AG10803 (cell line): ENCODE results near the gene TIGD4.

ENCODE experiments used
- DNase-seq: peaks from one replicate; pipeline ENCODE4 v3.0.0; 2010; ENCODE audit warnings: low read depth
- H3K4me3 ChIP-seq: 2 replicates; pipeline ENCODE4 v1.5.1; 2011; ENCODE audit warnings: mild to moderate bottlenecking, low read length, control low read depth
- TF ChIP-seq, protein P1 (sequence below): conservative IDR thresholded peaks from 2 replicates; pipeline ENCODE4 v1.5.1; 2011; ENCODE audit warnings: mild to moderate bottlenecking, low read length, control low read depth, inconsistent platforms

TIGD4 gene

DNA sequence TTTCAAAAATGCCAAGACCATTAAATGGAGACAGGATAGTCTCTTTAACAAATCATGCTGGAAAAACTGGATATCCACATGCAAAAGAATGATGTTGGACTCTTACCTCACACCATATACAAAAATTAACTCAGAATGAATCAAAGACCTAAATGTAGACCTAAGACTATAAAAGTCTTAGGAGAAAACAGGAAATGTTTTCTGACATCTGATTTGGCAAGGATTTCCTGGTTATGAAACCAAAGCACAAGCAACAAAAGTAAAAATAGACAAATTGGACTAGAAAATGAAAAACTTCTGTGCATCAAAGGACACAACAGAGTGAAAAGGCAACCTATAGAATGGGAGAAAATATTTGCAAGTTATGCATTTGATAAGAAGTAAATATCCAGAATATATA is 37.8 kb upstream of the TIGD4 start:
- DNase-seq, result peak; percentile 50
- H3K4me3 ChIP-seq, result no peak overlapping the region
- TF ChIP-seq, protein P1, sequence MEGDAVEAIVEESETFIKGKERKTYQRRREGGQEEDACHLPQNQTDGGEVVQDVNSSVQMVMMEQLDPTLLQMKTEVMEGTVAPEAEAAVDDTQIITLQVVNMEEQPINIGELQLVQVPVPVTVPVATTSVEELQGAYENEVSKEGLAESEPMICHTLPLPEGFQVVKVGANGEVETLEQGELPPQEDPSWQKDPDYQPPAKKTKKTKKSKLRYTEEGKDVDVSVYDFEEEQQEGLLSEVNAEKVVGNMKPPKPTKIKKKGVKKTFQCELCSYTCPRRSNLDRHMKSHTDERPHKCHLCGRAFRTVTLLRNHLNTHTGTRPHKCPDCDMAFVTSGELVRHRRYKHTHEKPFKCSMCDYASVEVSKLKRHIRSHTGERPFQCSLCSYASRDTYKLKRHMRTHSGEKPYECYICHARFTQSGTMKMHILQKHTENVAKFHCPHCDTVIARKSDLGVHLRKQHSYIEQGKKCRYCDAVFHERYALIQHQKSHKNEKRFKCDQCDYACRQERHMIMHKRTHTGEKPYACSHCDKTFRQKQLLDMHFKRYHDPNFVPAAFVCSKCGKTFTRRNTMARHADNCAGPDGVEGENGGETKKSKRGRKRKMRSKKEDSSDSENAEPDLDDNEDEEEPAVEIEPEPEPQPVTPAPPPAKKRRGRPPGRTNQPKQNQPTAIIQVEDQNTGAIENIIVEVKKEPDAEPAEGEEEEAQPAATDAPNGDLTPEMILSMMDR, result no peak

DNA sequence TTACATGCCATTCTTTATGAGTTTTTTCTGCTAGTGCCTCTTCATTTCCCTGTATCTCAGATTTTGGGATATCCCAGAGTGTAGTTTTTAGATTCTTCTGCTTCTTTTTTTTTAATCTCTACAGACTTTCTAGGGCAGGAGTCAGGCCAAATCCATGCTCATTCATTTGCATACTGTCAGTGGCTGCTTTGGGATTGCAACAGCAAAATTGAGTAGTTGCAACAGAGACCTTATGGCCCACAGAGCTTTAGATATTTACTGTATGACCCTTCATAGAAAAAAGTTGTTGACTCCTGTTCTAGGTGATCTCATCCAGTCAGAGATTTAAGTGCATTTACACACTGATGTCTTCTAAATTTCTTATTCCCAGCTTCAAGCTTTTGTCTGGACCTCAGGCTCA is 35.5 kb upstream of the TIGD4 start:
- no peak overlapping the region for H3K4me3 ChIP-seq
- TF ChIP-seq, protein P1, result no peak
- DNase-seq, result peak; percentile 57

DNA sequence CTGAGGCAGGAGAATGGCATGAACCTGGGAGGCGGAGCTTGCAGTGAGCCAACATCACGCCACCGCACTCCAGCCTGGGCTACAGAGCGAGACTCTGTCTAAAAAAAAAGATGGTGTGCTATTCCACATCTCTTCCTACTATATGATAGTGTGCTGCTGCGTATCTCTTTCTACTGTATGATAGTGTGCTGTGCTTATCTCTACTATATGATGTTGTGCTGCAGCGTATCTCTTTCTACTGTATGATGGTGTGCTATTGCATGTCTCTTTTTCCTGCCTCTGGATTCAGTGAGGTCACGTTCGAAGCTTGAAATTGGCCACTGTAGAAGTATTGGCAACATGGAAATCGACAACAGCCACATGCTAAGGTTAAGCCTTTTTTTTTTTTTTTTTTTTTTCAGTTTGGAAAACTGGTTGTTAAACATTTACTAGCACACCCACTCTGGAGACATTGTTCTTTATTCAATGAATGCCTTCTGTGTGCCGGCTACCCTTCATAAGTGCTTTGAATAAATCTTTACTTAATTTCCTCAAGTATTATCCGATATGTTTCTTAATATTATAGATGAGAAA is 31.3 kb upstream of the TIGD4 start:
- no peak overlapping the region for H3K4me3 ChIP-seq
- TF ChIP-seq, protein P1, result no peak
- DNase-seq, result no peak

DNA sequence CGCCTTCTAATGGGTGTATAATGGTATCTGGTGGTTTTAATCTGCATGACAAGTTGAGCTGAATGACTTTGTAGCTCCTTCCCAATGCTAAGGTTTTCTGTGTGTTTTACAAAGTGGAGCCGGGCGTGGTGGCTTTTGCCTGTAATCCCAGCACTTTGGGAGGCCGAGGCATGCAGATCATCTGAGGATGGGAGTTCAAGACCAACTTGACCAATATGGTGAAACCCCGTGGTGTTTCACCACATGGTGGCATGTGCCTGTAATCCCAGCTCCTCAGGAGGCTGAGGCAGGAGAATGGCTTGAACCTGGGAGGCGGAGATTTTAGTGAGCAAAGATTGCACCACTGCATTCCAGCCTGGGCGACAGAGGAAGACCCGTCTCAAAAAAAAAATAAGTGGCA is 29.1 kb upstream of the TIGD4 start:
- H3K4me3 ChIP-seq, result no peak overlapping the region
- no peak for DNase-seq
- TF ChIP-seq, protein P1, result no peak

DNA sequence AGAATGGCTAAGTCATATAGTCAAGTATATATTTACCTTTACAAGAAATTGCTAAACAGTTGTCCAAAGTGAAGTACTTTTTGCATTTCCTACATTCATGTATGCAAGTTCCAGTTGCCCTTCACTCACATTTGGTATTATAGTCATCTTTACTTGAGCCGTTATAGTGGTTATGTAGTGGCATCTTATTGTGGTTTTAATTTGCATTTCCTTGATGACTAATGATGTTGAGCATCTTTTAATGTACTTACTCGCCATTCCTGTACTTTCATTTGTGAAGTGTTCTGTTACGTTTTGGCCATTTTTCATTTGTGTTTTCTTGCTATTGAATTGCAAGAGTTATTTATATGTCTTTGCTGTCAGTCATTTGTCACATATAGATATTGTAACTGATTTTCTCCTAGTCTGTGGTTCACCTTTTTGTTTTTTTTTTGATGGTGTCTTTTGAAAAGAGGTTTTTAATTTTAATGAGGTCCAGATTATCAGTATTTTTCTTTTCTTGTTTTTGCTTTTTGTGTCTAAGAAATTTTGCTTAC is 27.8 kb upstream of the TIGD4 start:
- peak; percentile 22 for DNase-seq
- TF ChIP-seq, protein P1, result no peak
- H3K4me3 ChIP-seq, result no peak overlapping the region

DNA sequence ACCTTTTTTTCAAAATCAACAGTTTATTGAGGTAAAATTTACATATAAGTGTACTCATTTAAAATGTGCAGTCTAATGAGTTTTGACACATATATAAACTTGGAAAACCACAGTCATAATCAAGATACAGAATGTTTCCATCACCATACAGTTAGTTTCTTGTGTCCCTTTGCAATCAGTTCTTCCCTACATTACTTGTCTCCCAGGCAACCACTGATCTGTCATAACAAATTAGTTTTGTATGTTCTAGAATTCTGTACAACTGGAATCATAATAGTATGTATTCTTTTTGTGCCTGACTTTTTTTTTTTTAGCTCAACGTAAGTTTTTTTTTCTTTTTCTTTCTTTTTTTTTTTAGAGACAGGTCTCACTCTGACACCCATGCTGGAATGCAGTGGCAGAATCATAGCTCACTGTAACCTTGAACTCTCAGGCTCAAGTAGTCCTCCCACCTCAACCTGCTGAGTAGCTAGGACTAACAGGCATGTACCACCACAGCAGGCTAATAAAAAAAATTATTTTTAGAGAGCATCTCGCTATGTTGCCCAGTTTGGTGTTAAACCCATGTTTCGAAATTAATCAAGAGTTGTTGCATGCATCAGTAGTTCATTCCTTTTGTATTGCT is 27.1 kb upstream of the TIGD4 start:
- DNase-seq, result no peak
- H3K4me3 ChIP-seq, result no peak overlapping the region
- TF ChIP-seq, protein P1, result no peak

DNA sequence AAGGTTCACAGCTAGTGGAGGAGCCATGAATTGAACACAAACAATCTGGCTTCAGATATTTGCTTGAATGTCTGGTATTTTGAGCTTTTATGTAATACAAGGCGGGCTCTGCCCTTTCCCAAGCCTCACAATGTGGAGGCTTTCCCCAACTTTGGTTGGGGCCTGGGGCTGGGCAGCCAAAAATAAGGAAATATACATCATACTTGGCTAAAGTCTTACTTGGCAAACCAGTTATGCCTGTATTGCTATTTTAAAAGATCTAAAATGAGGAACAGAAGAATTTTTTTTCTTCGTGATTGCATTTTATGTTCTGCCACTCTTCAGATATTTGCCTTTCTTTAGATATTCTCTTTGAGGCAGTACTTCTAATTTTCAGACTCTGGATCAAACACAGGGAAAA is 26.3 kb upstream of the TIGD4 start:
- no peak overlapping the region for H3K4me3 ChIP-seq
- TF ChIP-seq, protein P1, result no peak
- no peak for DNase-seq
